Islet of Langerhans (tissue), 1 donor: ENCODE data around the gene SLC44A1.
A peak's percentile ranks its signal among the peaks of the same experiment; 100 is the strongest.

ENCODE experiments used
- FAIRE-seq: peaks from one replicate; lab custom pipeline; 2011; peaks lifted over from hg19 to GRCh38; lab: Jason Lieb, UNC

The SLC44A1 gene

DNA sequence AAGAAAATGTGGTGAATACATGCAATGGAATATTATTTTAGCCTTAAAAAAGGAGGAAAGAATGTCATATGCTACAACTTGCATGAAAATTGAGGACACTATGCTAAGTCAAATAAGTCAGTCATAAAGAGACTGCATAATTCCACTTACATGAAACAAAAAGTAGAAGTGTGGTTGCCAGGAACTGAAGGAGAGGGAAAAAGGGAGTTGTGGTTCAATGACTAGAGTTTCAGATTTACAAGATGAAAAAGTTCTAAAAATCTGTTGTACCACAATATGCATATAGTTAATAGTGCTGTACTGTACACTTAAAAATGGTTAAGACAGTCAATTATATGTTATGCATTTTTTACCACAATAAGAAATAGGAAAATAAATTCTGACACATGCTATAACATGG lies 95.4 kb downstream of the SLC44A1 start:
- FAIRE-seq: no peak

DNA sequence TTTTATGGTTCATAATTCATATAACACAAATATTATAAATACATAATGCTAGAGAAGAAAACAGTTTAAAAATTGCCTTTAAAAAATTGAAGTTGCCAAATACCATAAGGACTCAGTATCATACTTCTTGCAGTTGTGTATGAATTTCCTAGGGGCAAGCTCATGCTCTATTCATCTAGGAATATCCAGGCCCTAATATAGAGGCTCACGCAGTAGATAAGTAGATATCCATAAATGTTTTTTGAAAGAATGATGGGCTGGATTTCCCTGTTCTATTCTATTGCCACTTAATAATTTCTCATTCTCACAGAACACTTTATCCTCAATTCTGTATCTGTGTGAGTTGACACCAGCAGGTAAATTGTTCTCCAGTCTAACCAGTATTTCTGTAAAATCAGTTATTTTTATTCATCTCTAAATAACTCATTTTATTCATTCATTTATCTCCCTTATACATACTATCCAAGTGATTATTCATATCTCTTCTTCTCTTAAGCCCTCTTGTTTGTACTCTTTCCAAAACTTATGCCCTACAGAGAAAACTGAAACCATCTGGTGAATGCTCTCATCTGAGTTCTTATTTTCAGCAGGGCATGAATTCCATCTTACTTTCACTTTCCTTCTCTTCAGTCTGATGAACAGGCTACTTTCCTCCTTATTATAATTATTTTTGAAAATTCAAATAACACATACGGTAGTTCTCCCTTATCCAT lies 97.1 kb downstream of the SLC44A1 start:
- FAIRE-seq: peak; percentile 90

DNA sequence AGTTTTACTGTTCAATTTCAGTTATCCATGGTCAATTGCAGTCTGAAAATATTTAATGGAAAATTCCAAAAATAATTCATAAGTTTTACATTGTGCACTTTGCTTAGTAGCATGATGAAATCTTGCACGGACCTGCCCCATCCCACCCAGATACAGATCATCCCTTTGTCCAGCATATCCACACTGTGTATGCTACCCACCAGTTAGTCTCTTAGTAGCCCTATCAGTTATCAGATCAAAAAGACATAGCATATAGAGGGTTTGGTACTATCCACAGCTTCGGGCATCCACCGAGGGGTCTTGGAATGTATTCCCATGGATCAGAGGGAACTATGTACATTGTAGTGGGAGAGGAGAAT lies 97.7 kb downstream of the SLC44A1 start:
- no peak for FAIRE-seq

GRCh38 chr9:105344283-105344682 lies 99.8 kb downstream of the SLC44A1 start:
- no peak for FAIRE-seq

DNA sequence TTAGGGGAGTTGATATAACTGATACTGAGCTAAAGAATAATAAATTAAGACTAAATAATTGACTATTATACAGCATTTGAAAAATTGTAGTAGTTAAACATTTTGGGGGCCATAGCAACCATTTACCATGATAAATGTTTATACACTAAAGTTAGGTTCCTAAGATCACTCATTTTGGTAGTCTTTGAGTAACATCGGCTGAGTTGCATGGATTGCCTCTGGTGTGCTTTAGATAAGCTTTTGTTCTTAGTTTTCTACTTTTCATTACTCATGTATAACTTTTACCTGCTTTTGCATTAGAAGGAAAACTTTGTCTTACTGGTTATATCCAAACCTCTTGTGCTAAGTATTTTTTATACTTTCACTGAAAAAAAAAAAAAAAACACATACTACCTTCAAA lies 101.2 kb downstream of the SLC44A1 start:
- FAIRE-seq: no peak

GRCh38 chr9:105346273-105346672 lies 101.8 kb downstream of the SLC44A1 start:
- FAIRE-seq: no peak

GRCh38 chr9:105354448-105354847 lies 110.0 kb downstream of the SLC44A1 start:
- FAIRE-seq: no peak

GRCh38 chr9:105355781-105356180 lies 111.3 kb downstream of the SLC44A1 start:
- no peak for FAIRE-seq

GRCh38 chr9:105357937-105358336 lies 113.5 kb downstream of the SLC44A1 start:
- no peak for FAIRE-seq

DNA sequence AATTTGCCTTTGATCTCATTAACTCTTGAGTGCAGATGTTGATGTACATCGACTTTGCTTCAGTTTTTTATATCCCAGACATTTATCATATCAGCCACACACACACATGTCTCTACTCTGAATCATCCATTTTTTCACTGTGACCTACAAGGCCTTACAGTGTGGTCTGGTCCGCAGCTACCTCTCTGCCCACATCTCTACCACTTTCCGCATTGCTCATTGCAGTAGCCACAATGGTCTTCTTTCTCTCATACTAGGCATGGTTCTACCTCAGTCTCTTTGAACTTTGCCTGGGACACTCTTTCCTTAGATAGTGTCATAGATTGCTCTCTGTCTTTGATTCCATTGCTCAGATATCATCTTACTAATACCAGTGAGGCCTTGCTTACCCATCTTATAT lies 115.4 kb downstream of the SLC44A1 start:
- no peak for FAIRE-seq

- FAIRE-seq: no peak
Measured at GRCh38 chr9:105360344-105360743, 115.9 kb downstream of the SLC44A1 start.

- no peak for FAIRE-seq
Measured at GRCh38 chr9:105361873-105362272, 117.4 kb downstream of the SLC44A1 start.

- no peak for FAIRE-seq
Measured at GRCh38 chr9:105362470-105362869, 118.0 kb downstream of the SLC44A1 start.

- FAIRE-seq: no peak
Measured at GRCh38 chr9:105363837-105364236, 119.4 kb downstream of the SLC44A1 start.

GRCh38 chr9:105369911-105370310 lies 125.5 kb downstream of the SLC44A1 start:
- no peak for FAIRE-seq

GRCh38 chr9:105373723-105374122 lies 129.3 kb downstream of the SLC44A1 start:
- no peak for FAIRE-seq

DNA sequence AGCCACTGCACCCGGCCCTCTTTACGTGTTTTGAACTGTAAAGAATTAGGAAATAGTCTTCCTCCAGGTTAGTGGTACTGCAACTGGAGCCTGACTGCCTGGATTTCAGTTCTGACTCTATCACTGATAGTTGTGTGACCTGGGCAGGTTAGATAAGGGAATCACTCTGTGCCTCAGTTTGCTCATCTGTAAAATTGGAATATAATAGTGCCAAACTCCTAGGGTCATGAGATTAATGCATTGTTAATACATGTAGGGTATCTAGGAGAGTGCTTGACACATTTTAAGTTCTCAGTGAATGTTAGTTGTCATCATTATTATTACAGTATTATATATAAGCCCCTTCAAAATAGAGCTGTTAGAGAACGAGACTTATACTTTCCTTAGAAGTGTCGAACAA lies 130.9 kb downstream of the SLC44A1 start:
- FAIRE-seq: no peak

DNA sequence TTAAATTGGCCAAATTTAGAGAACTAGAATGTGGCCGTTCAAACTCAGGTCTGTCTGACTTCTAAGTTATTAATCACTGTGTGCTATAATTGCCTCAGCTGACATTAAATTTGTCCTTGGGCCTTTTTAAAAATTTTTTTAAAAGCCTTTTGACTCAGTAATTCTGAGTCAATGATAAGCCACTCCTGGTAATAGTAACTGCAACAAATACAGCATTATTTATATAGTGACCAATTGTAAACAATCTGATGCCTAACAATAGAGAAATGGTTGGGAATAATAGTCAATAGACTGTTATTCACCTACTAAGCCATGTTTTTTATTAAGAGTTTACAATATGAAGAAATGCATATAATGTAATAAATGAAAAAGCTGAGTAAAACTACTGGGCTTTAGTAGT lies 132.4 kb downstream of the SLC44A1 start:
- no peak for FAIRE-seq

DNA sequence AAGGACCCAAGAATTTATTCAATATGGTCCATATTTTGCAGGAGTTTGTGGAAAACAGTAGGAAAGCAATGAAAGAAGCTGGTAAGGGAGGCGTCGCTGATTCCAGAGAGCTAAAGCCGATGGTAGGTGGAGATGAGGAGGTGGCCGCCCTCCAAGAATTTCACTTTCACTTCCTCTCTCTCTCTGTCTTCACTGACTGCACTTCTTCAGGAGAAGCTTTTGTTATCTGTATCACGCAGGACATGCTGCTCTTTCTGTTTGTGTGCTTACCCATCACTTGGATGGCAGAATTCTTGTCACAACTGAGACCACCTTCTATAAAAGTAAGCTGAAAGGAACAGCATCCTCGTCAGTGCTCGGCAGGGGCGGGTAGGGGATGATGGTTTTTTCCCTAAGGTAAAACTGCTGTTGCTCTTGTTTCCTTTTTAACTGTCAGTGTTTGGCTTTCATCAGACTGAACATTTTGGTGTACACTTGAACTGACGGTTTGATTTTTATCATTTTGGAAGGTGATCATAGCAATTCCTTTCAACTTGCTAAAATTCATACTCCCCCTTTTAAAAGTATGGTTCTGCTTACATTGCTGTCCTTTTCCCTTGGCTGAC lies 141.0 kb downstream of the SLC44A1 start:
- no peak for FAIRE-seq

DNA sequence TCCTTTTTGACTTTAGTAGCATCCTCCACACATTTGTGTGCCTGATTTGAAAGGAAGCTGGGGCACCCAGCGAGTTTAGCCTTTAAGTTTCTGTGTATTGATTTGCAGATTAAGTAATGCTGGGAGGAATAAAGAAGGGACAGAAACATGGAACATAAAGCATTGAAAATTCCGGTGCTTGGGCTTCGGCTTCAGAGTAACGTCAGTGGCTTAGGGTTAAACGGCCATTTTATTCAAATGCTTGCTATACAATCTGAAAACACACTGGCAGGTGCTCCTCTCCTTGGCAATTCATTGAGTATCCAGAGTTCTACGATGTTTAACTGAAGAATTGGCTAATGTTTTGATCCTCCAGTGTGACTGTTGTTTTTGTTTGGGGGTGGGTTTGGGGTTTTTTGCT lies 145.3 kb downstream of the SLC44A1 start:
- FAIRE-seq: no peak

GRCh38 chr9:105390871-105391270 lies 146.4 kb downstream of the SLC44A1 start:
- no peak for FAIRE-seq

- FAIRE-seq: no peak
Measured at GRCh38 chr9:105391288-105391687, 146.8 kb downstream of the SLC44A1 start.

GRCh38 chr9:105392531-105392930 lies 148.1 kb downstream of the SLC44A1 start:
- no peak for FAIRE-seq

DNA sequence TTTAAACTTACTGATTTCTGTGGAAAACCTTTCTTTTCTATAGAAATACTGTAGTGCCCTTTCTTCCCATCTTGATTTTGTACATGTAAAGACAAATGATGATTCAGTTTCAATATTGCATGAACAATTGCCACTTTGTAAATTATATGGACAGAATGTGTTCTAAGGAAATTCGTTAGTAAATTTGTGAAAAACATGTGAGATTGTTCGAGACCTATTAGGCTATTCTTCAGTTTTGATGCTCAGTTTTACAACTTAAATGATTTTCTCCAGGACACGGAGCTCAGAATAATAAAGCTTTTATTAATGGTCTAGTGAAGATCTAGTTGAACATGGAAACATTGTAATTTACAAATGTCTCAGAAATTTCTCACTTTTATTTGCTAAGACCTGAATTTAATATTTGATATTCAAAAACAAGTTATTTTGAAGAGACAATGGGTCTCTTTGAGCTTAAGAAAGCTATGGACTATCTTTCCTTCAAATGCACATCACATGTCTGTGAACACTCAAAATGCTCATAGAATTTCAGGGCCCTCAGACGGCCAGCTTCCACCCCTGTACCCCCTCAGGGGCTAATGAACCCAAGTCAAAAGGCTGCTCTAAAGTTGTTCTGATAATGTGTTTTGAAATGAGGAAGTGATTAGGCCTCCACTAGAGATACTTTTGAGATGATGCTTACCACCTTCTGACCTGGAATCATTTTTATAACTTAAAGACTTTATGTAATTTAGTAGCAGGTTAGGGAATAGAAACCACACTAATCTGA lies 149.3 kb downstream of the SLC44A1 start:
- FAIRE-seq: no peak
